OCI-LY3 (cell line): ENCODE results near the gene ARHGAP15.

ENCODE experiments used
- H2AFZ ChIP-seq: fragments of 200-600, 300-600 bp; shearing (Covaris generic); 2 replicates; pipeline ENCODE4 v1.6.0; 2014; ENCODE audit warnings: antibody characterized with exemption, low read depth, low read length
- H3K27ac ChIP-seq: fragments of 200-600, 300-600 bp; sonication (generic); 2 replicates; pipeline ENCODE4 v1.5.1; 2014; ENCODE audit warnings: mild to moderate bottlenecking, low read length, moderate library complexity, mixed read lengths
- H3K27me3 ChIP-seq: fragments of 200-600, 300-600 bp; sonication (generic); 2 replicates; pipeline ENCODE4 v1.6.1; 2014; ENCODE audit warnings: low read depth, low read length, mixed read lengths
- H3K36me3 ChIP-seq: fragments of 200-600, 300-600 bp; sonication (generic); replicated peaks from 2 replicates; pipeline ENCODE3; 2014; ENCODE audit warnings: low read depth, low read length, mixed read lengths
- H3K4me1 ChIP-seq: fragments of 300-600, 200-600 bp; sonication (generic); 2 replicates; pipeline ENCODE4 v1.6.1; 2014; ENCODE audit warnings: low read length, mixed read lengths
- H3K4me2 ChIP-seq: fragments of 200-600, 300-600 bp; sonication (generic); 2 replicates; pipeline ENCODE4 v1.6.1; 2014; ENCODE audit warnings: low read length, mixed read lengths
- H3K4me3 ChIP-seq: fragments of 300-600, 200-600 bp; sonication (generic); 2 replicates; pipeline ENCODE4 v1.5.1; 2014; ENCODE audit warnings: antibody characterized with exemption, mild to moderate bottlenecking, low read length, moderate library complexity
- H3K79me2 ChIP-seq: fragments of 300-600, 200-600 bp; shearing (Covaris generic); 2 replicates; pipeline ENCODE4 v1.6.1; 2014; ENCODE audit warnings: mild to moderate bottlenecking, low read length, mixed read lengths
- H3K9ac ChIP-seq: fragments of 300-600, 200-600 bp; shearing (Covaris generic); 2 replicates; pipeline ENCODE4 v1.6.0; 2014; ENCODE audit warnings: mild to moderate bottlenecking, low read length, moderate library complexity
- H3K9me3 ChIP-seq: fragments of 200-600, 300-600 bp; shearing (Covaris generic); 2 replicates; pipeline ENCODE4 v1.6.1; 2014; ENCODE audit warnings: low read length, mixed read lengths; ENCODE audit not compliant: insufficient read depth
- H4K20me1 ChIP-seq: fragments of 200-600, 300-600 bp; sonication (generic); 2 replicates; pipeline ENCODE4 v1.6.1; 2016; ENCODE audit warnings: low read length, mixed read lengths; ENCODE audit not compliant: insufficient read depth
- EZH2phosphoT487 ChIP-seq: fragments of 200-600 bp; shearing (Covaris generic); IDR thresholded peaks from 2 replicates; pipeline ENCODE4 v1.6.1; 2018; ENCODE audit warnings: antibody characterized with exemption, mixed run types, low read depth
- TF ChIP-seq, protein P1 (sequence below): fragments of 200-600, 300-600 bp; sonication (generic); IDR thresholded peaks from 2 replicates; pipeline ENCODE4 v1.5.1; 2014; ENCODE audit warnings: antibody characterized with exemption, low read length, low read depth

Gene ARHGAP15

DNA sequence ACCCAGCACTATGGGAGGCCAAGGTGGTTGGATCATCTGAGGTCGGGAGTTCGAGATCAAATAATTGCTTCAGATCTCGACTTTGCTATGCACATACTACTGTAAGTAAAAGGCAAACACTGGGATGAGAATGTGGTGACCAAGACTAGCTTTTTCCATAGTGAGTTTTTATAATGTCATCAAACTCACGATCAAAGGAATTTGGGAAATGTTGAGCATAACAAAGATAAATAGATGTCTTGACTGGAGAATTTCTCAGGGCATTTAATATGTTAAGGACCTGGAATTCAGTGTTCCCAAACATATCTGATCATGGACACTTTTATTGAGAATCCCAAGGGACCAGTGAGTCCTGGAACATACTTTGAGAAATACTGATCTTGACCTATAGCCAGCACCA lies 205.6 kb downstream of the ARHGAP15 start:
- Histone ChIP-seq H3K27me3 (no peaks in the 10 kb centered on the region), H3K36me3 (no peaks in the 10 kb centered on the region), H3K4me2 (no peak overlapping the region), H3K4me3 (no peak overlapping the region), H3K9me3 (no peaks in the 10 kb centered on the region), H2AFZ (no peak overlapping the region), H3K4me1 (no peaks in the 10 kb centered on the region), H4K20me1 (no peaks in the 10 kb centered on the region), H3K79me2 (no peaks in the 10 kb centered on the region), H3K9ac (no peak overlapping the region), H3K27ac (no peak overlapping the region)
- no peak for TF ChIP-seq EZH2phosphoT487
- TF ChIP-seq, protein P1, sequence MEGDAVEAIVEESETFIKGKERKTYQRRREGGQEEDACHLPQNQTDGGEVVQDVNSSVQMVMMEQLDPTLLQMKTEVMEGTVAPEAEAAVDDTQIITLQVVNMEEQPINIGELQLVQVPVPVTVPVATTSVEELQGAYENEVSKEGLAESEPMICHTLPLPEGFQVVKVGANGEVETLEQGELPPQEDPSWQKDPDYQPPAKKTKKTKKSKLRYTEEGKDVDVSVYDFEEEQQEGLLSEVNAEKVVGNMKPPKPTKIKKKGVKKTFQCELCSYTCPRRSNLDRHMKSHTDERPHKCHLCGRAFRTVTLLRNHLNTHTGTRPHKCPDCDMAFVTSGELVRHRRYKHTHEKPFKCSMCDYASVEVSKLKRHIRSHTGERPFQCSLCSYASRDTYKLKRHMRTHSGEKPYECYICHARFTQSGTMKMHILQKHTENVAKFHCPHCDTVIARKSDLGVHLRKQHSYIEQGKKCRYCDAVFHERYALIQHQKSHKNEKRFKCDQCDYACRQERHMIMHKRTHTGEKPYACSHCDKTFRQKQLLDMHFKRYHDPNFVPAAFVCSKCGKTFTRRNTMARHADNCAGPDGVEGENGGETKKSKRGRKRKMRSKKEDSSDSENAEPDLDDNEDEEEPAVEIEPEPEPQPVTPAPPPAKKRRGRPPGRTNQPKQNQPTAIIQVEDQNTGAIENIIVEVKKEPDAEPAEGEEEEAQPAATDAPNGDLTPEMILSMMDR = no peak

DNA sequence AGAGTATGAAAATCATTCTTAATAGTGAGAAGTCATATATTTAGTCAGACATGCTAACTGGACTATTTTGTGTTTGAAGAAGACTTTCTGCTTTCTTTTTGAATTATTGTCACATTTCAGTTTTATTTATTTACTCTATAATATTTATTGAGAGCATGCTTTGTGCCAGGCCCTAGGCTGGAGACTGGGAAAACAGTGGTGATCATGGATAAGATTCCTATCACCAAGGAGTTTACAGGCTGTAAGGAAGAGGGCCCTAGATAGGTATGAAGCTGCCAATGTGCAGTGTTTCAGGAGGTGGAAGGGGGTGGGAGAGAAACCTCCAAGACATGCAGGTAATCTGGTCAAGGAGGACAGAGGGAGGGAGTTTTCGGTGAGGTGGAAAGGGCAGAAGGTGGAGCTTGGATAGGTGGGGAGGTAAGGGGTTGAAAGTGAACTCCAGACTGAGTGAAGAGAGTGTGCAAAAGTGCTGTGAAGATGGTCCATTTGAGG lies 207.5 kb downstream of the ARHGAP15 start:
- H3K4me2 ChIP-seq = no peak overlapping the region
- H3K9ac ChIP-seq = no peak overlapping the region
- no peaks in the 10 kb centered on the region for H3K79me2 ChIP-seq
- H3K27ac ChIP-seq = no peak overlapping the region
- no peaks in the 10 kb centered on the region for H3K9me3 ChIP-seq
- TF ChIP-seq EZH2phosphoT487 = no peak
- TF ChIP-seq, protein P1 = no peak
- no peak overlapping the region for H2AFZ ChIP-seq
- no peak overlapping the region for H3K4me3 ChIP-seq
- H4K20me1 ChIP-seq = no peaks in the 10 kb centered on the region
- no peaks in the 10 kb centered on the region for H3K27me3 ChIP-seq
- H3K36me3 ChIP-seq = no peaks in the 10 kb centered on the region
- no peaks in the 10 kb centered on the region for H3K4me1 ChIP-seq

DNA sequence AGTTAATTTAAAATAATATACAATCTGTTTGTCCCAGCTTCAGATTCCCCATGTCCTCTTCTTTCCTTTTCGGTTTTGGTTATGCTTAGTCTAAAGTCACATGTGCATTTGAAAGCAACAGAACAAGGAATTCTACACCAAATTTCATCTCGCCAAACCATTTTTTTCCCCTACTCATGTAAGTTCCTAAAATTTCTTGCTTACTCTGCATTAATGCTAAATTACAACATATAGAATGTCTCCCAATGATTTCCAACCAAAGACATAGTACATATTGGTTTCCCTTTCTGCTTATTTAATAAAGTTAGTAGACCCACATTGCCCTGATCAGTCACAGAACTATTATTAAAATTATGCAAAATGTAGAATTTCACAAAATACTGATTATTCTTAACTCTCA lies 212.3 kb downstream of the ARHGAP15 start:
- no peaks in the 10 kb centered on the region for H3K36me3 ChIP-seq
- no peaks in the 10 kb centered on the region for H3K27me3 ChIP-seq

DNA sequence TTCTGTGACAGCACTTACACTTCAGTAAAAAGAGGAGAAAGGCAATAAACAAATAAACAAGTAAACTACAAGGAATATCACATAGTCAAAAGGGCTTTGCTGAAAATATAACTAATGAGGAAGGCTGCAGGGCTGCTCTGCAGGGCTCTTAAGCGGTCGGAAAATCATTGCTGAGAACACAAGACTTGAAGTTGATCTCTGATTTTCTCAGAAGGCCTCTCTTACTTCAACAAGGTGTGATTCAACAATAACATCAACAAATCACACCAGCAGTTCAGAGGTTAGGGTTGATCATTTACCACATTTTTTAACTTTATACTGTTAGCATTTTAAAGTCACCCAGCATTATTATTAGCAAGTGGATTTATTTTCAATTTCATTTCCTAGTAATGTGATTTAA lies 215.6 kb downstream of the ARHGAP15 start:
- Histone ChIP-seq H3K36me3 (no peaks in the 10 kb centered on the region), H3K4me2 (no peak overlapping the region), H3K9me3 (no peaks in the 10 kb centered on the region), H3K4me1 (no peaks in the 10 kb centered on the region), H3K27me3 (no peaks in the 10 kb centered on the region), H3K9ac (no peak overlapping the region), H4K20me1 (no peaks in the 10 kb centered on the region), H3K79me2 (no peaks in the 10 kb centered on the region), H3K4me3 (no peak overlapping the region), H2AFZ (no peak overlapping the region), H3K27ac (no peak overlapping the region)
- TF ChIP-seq EZH2phosphoT487 = no peak
- TF ChIP-seq, protein P1 = no peak

More for the DNA sequence above, 212.3 kb downstream of the ARHGAP15 start:
- H3K4me3 ChIP-seq = no peak overlapping the region
- H3K4me2 ChIP-seq = no peak overlapping the region
- no peak overlapping the region for H3K9ac ChIP-seq
- no peaks in the 10 kb centered on the region for H4K20me1 ChIP-seq
- no peaks in the 10 kb centered on the region for H3K4me1 ChIP-seq
- H2AFZ ChIP-seq = no peak overlapping the region
- TF ChIP-seq, protein P1 = no peak
- TF ChIP-seq EZH2phosphoT487 = no peak
- no peaks in the 10 kb centered on the region for H3K9me3 ChIP-seq
- H3K79me2 ChIP-seq = no peaks in the 10 kb centered on the region
- no peak overlapping the region for H3K27ac ChIP-seq
